Peyer's patch (tissue), 4 donors: Measurements from ENCODE around the gene RGS5.

Source experiments
- CTCF ChIP-seq, 6 experiments: fragments of 450-650 bp in 4 of 6; fragments of 200-600 bp in 2 of 6; sonication (generic) in 1 of 6; IDR thresholded peaks; one replicate each; pipeline ENCODE4 v1.5.1; 2017 to 2019; ENCODE audit warnings: antibody characterized with exemption in 6 of 6, mild to moderate bottlenecking in 3 of 6, moderate library complexity in 1 of 6
- POLR2A ChIP-seq, 2 donors: fragments of 450-650 bp; IDR thresholded peaks; one replicate each; pipeline ENCODE4 v1.5.1; 2017; ENCODE audit warnings: antibody characterized with exemption in 2 of 2, mild to moderate bottlenecking in 2 of 2, moderate library complexity in 2 of 2

- TF ChIP-seq CTCF (IDR thresholded peaks at IDR 0.05) (no peak), POLR2A (IDR thresholded peaks at IDR 0.05) (no peak)
Observed at GRCh38 chr1:163196449-163196787, 6.3 kb downstream of the RGS5 start.
